WTC11 (cell line): Measurements from ENCODE around the gene SSTR1.

ENCODE experiments used
- JUN ChIP-seq: sonication (generic); formaldehyde crosslinking; IDR thresholded peaks from 2 replicates; pipeline ENCODE4 v1.8.0; 2023; ENCODE audit warnings: mild to moderate bottlenecking, missing genetic modification reagents
- STAT6 ChIP-seq: sonication (generic); formaldehyde crosslinking; conservative IDR thresholded peaks from 2 replicates; pipeline ENCODE4 v1.8.1; 2023; ENCODE audit warnings: mild to moderate bottlenecking, low read depth, missing genetic modification reagents, moderate library complexity
- USF2 ChIP-seq: sonication (generic); formaldehyde crosslinking; IDR thresholded peaks from 2 replicates; pipeline ENCODE4 v1.8.1; 2023; ENCODE audit warnings: mild to moderate bottlenecking, missing genetic modification reagents, moderate library complexity
- ZNF512 ChIP-seq: sonication (generic); formaldehyde crosslinking; IDR thresholded peaks from 2 replicates; pipeline ENCODE4 v1.8.1; 2022; ENCODE audit warnings: missing genetic modification reagents, borderline replicate concordance

- TF ChIP-seq STAT6 (CRISPR knock-in tag) (no peak), ZNF512 (no peak), JUN (CRISPR knock-in tag) (no peak), USF2 (no peak)
These were observed 13.4 kb downstream of the SSTR1 start for GRCh38 chr14:38221077-38221476.
